ENCODE results near the gene COL3A1.

Gene COL3A1

GRCh38 chr2:188974164-188974563 is at the start of gene COL3A1:
Gene COL3A1, plus strand, starts transcription at chr2:188974373. Its CDS starts 117 bp downstream, at chr2:188974490.
- no peak within 1 kb of the TSS for H3K9ac ChIP-seq (ENCODE audit: insufficient read length, low read depth)
- no peak within 1 kb of the TSS for H3K4me3 ChIP-seq (ENCODE audit: insufficient read length, low read depth)
- no peaks in the 10 kb centered on the region for H3K27me3 ChIP-seq (ENCODE audit: insufficient read depth, insufficient read length)
- H3K9me3 ChIP-seq (ENCODE audit: insufficient read depth, low read length): no peaks in the 10 kb centered on the region
- TF ChIP-seq YY1 (IDR thresholded peaks at IDR 0.05; ENCODE audit: insufficient read depth, insufficient read length) (no peak), ZNF274 (IDR thresholded peaks at IDR 0.05; ENCODE audit: low read depth, low read length) (no peak), SUZ12 (IDR thresholded peaks at IDR 0.05; ENCODE audit: extremely low read depth, insufficient read depth, insufficient read length) (no peak)
- DNase-seq (ENCODE audit: low read depth, low spot score): no peak
- H3K4me1 ChIP-seq (ENCODE audit: insufficient read depth, insufficient read length): no peaks in the 10 kb centered on the region
- H3K36me3 ChIP-seq (ENCODE audit: insufficient read depth, insufficient read length, low read length): no peaks in the 10 kb centered on the region

GRCh38 chr2:188928643-188929042 is 45.5 kb upstream of the COL3A1 start:
- TF ChIP-seq YY1 (IDR thresholded peaks at IDR 0.05; ENCODE audit: insufficient read depth, insufficient read length) (no peak), SUZ12 (IDR thresholded peaks at IDR 0.05; ENCODE audit: extremely low read depth, insufficient read depth, insufficient read length) (no peak), ZNF274 (IDR thresholded peaks at IDR 0.05; ENCODE audit: low read depth, low read length) (no peak)
- peaks cover 6% of the 10 kb centered on the region; the same call in 1 of the 2 replicates for H3K9me3 ChIP-seq (ENCODE audit: insufficient read depth, low read length)
- H3K9ac ChIP-seq (ENCODE audit: insufficient read length, low read depth): no peak overlapping the region
- DNase-seq (ENCODE audit: low read depth, low spot score): no peak
- H3K36me3 ChIP-seq (ENCODE audit: insufficient read depth, insufficient read length, low read length): no peaks in the 10 kb centered on the region
- H3K4me1 ChIP-seq (ENCODE audit: insufficient read depth, insufficient read length): no peaks in the 10 kb centered on the region
- no peaks in the 10 kb centered on the region for H3K27me3 ChIP-seq (ENCODE audit: insufficient read depth, insufficient read length)
- H3K4me3 ChIP-seq (ENCODE audit: insufficient read length, low read depth): no peak overlapping the region

GRCh38 chr2:188931361-188931760 is 42.8 kb upstream of the COL3A1 start:
- H3K4me3 ChIP-seq (ENCODE audit: insufficient read length, low read depth): no peak overlapping the region
- H3K27me3 ChIP-seq (ENCODE audit: insufficient read depth, insufficient read length): no peaks in the 10 kb centered on the region
- no peaks in the 10 kb centered on the region for H3K36me3 ChIP-seq (ENCODE audit: insufficient read depth, insufficient read length, low read length)
- no peak for TF ChIP-seq YY1 (IDR thresholded peaks at IDR 0.05; ENCODE audit: insufficient read depth, insufficient read length)
- TF ChIP-seq ZNF274 (IDR thresholded peaks at IDR 0.05; ENCODE audit: low read depth, low read length): no peak
- no peak for TF ChIP-seq SUZ12 (IDR thresholded peaks at IDR 0.05; ENCODE audit: extremely low read depth, insufficient read depth, insufficient read length)
- no peaks in the 10 kb centered on the region for H3K4me1 ChIP-seq (ENCODE audit: insufficient read depth, insufficient read length)
- no peak for DNase-seq (ENCODE audit: low read depth, low spot score)
- H3K9ac ChIP-seq (ENCODE audit: insufficient read length, low read depth): no peak overlapping the region
- H3K9me3 ChIP-seq (ENCODE audit: insufficient read depth, low read length): peaks cover 6% of the 10 kb centered on the region; the same call in 1 of the 2 replicates

- TF ChIP-seq SUZ12 (IDR thresholded peaks at IDR 0.05; ENCODE audit: extremely low read depth, insufficient read depth, insufficient read length) (no peak), YY1 (IDR thresholded peaks at IDR 0.05; ENCODE audit: insufficient read depth, insufficient read length) (no peak), ZNF274 (IDR thresholded peaks at IDR 0.05; ENCODE audit: low read depth, low read length) (no peak)
- H3K27me3 ChIP-seq (ENCODE audit: insufficient read depth, insufficient read length): no peaks in the 10 kb centered on the region
- no peak overlapping the region for H3K4me3 ChIP-seq (ENCODE audit: insufficient read length, low read depth)
- no peaks in the 10 kb centered on the region for H3K4me1 ChIP-seq (ENCODE audit: insufficient read depth, insufficient read length)
- H3K36me3 ChIP-seq (ENCODE audit: insufficient read depth, insufficient read length, low read length): no peaks in the 10 kb centered on the region
- no peaks in the 10 kb centered on the region for H3K9me3 ChIP-seq (ENCODE audit: insufficient read depth, low read length)
- DNase-seq (ENCODE audit: low read depth, low spot score): no peak
- no peak overlapping the region for H3K9ac ChIP-seq (ENCODE audit: insufficient read length, low read depth)
Measured at GRCh38 chr2:188937228-188938220, 36.6 kb upstream of the COL3A1 start.

- Histone ChIP-seq H3K4me1 (ENCODE audit: insufficient read depth, insufficient read length) (no peaks in the 10 kb centered on the region), H3K9me3 (ENCODE audit: insufficient read depth, low read length) (peaks cover 21% of the 10 kb centered on the region; the same call in 1 of the 2 replicates), H3K36me3 (ENCODE audit: insufficient read depth, insufficient read length, low read length) (no peaks in the 10 kb centered on the region)
Measured at GRCh38 chr2:188940171-188940570, 34.0 kb upstream of the COL3A1 start.

GRCh38 chr2:188944442-188944841 is 29.7 kb upstream of the COL3A1 start:
- H3K9me3 ChIP-seq (ENCODE audit: insufficient read depth, low read length): peaks cover 23% of the 10 kb centered on the region; the same call in 1 of the 2 replicates

More at GRCh38 chr2:188940171-188940570, 34.0 kb upstream of the COL3A1 start:
- H3K27me3 ChIP-seq (ENCODE audit: insufficient read depth, insufficient read length): no peaks in the 10 kb centered on the region
- no peak overlapping the region for H3K9ac ChIP-seq (ENCODE audit: insufficient read length, low read depth)
- DNase-seq (ENCODE audit: low read depth, low spot score): no peak
- TF ChIP-seq ZNF274 (IDR thresholded peaks at IDR 0.05; ENCODE audit: low read depth, low read length): no peak
- no peak for TF ChIP-seq YY1 (IDR thresholded peaks at IDR 0.05; ENCODE audit: insufficient read depth, insufficient read length)
- no peak for TF ChIP-seq SUZ12 (IDR thresholded peaks at IDR 0.05; ENCODE audit: extremely low read depth, insufficient read depth, insufficient read length)
- no peak overlapping the region for H3K4me3 ChIP-seq (ENCODE audit: insufficient read length, low read depth)

More at GRCh38 chr2:188944442-188944841, 29.7 kb upstream of the COL3A1 start:
- DNase-seq (ENCODE audit: low read depth, low spot score): no peak
- Histone ChIP-seq H3K27me3 (ENCODE audit: insufficient read depth, insufficient read length) (no peaks in the 10 kb centered on the region), H3K4me1 (ENCODE audit: insufficient read depth, insufficient read length) (no peaks in the 10 kb centered on the region), H3K4me3 (ENCODE audit: insufficient read length, low read depth) (no peak overlapping the region), H3K9ac (ENCODE audit: insufficient read length, low read depth) (no peak overlapping the region), H3K36me3 (ENCODE audit: insufficient read depth, insufficient read length, low read length) (no peaks in the 10 kb centered on the region)
- TF ChIP-seq YY1 (IDR thresholded peaks at IDR 0.05; ENCODE audit: insufficient read depth, insufficient read length) (no peak), ZNF274 (IDR thresholded peaks at IDR 0.05; ENCODE audit: low read depth, low read length) (no peak), SUZ12 (IDR thresholded peaks at IDR 0.05; ENCODE audit: extremely low read depth, insufficient read depth, insufficient read length) (no peak)
